Measurements from ENCODE around the gene TDRD1. TPM values are rescaled to one million over a fixed set of nuclear protein-coding genes. Genes with fewer than 3 reads are reported as not detected.

Gene TDRD1
- total and polyA plus RNA-seq, 9 donors = 0.17 to 1.4 (median 0.51) TPM

DNA sequence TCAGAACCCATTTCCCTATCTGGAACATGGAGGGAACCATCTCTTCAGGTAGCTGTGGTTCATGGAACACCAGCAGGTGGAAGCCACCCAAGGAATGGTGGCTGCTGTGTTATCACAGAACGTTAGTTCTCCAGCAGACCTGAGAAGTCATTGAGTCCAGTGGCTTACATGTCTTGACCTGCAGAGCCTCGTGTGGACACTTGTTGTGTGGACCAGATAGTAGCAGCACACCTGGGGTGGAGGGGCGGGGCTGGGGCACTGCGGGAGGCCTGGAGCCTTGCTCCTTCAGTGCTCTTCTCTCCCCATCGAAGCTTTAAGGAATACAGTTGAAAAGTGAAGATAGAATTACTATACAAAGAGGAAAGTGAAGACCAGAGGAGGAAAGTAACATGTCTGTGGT lies 102.3 kb downstream of the TDRD1 start:
- H3K4me3 ChIP-seq = no peak overlapping the region
- no peaks in the 10 kb centered on the region for H3K4me1 ChIP-seq (ENCODE audit: insufficient read depth)
- no peak for DNase-seq
- H3K27me3 ChIP-seq = no peaks in the 10 kb centered on the region
- H3K36me3 ChIP-seq = no peaks in the 10 kb centered on the region
- TF ChIP-seq EP300 (IDR thresholded peaks at IDR 0.05) (no peak), POLR2A (IDR thresholded peaks at IDR 0.05) (no peak), CTCF (IDR thresholded peaks at IDR 0.05) (no peak)
- H3K27ac ChIP-seq = no peak overlapping the region
- H3K9me3 ChIP-seq = no peaks in the 10 kb centered on the region
- intact Hi-C loops (cut with DNase I) = no loop called here
- 60 to 73% (median 69%) methylated on average over 5 of the region's 5 CpGs for WGBS, 3 donors

MicroRNAs within 50 kb of the gene (microRNA counts, 767-probe panel; counts per million panel counts)
- 530 counts per million, percentile 78 among the panel's probes with 10 or more counts for microRNA hsa-miR-2110

Small RNA genes within 50 kb of the gene (small RNA-seq; reads per million reads assigned to genes)
- gene RF02277 = not detected

Other genes with a start within 250 kb of the TDRD1 start
- 1 to 10 TPM in 1 of 7 donors, under 1 TPM in 4, not detected in 2; 0.13 to 1.1 (median 0.24) TPM for gene ADRB1, start 135.5 kb upstream of the TDRD1 start, total RNA-seq
- under 1 TPM in 1 of 2 donors, not detected in 1; 0.13 TPM for gene ADRB1, start 135.5 kb upstream of the TDRD1 start, polyA plus RNA-seq
- 10 to 100 TPM; 15.7 to 31.2 (median 18.6) TPM for gene CCDC186, start 5.2 kb upstream of the TDRD1 start, total RNA-seq
- 10 to 100 TPM in 1 of 2 donors, 1 to 10 TPM in 1; 4.4 to 10.1 TPM for gene CCDC186, start 5.2 kb upstream of the TDRD1 start, polyA plus RNA-seq
- gene VWA2, start 59.9 kb downstream of the TDRD1 start, total RNA-seq = 10 to 100 TPM in 1 of 7 donors, 1 to 10 TPM in 2, under 1 TPM in 3, not detected in 1; 0.18 to 11.1 (median 1.0) TPM
- gene VWA2, start 59.9 kb downstream of the TDRD1 start, polyA plus RNA-seq = under 1 TPM in 1 of 2 donors, not detected in 1; 0.04 TPM
- 10 to 100 TPM in 6 of 7 donors, 1 to 10 TPM in 1; 9.8 to 53.7 (median 25.3) TPM for gene AFAP1L2, start 225.1 kb downstream of the TDRD1 start, total RNA-seq
- 10 to 100 TPM; 18.7 to 19.5 TPM for gene AFAP1L2, start 225.1 kb downstream of the TDRD1 start, polyA plus RNA-seq